ENCODE results near the gene ITSN2. TPM values are rescaled to one million over a fixed set of nuclear protein-coding genes. Genes with fewer than 3 reads are reported as not detected.

Gene ITSN2
- polyA plus RNA-seq, 3 donors: 26.0 to 91.1 (median 40.4) TPM

DNA sequence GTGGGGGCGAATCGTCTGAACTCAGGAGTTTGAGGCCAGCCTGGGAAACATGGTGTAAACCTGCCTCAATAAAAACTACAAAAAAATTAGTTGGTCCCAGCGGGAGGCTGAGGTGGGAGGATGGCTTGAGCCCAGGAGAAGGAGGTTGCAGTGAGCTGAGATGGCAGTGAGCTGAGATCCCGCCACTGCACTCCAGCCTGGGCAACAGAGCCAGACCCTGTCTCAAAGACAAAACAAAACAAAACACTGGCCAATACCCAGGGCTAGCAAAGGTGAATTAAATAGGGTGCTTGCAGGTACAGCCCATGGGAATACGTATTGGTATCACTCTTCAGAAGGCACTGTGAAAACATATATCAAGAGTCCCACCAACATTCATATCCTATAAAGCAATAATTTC lies 7.0 kb downstream of the ITSN2 start:
- H3K36me3 Mint-ChIP-seq: peaks cover 3 to 8% of the 10 kb centered on the region in 2 donors
- H3K27me3 Mint-ChIP-seq (ENCODE audit: low read depth in 3 of 3): no peaks in the 10 kb centered on the region
- Histone ChIP-seq H3K9me3 (replicated peaks in 1 of 2; ENCODE audit: control insufficient read depth in 1 of 2, insufficient read depth in 1 of 2, low read length in 2 of 2) (no peaks in the 10 kb centered on the region), H3K36me3 (replicated peaks in 1 of 2; ENCODE audit: control insufficient read depth in 1 of 2, insufficient read depth in 2 of 2, low read length in 2 of 2) (no peaks in the 10 kb centered on the region), H2AFZ (ENCODE audit: insufficient read depth, low read depth, low read length, poor library complexity, severe bottlenecking) (no peak overlapping the region), H3K4me1 (ENCODE audit: control insufficient read depth in 1 of 2, insufficient read depth in 2 of 2, low read length in 2 of 2) (peaks cover 41 to 58% of the 10 kb centered on the region in 2 donors), H3K4me2 (replicated peaks; ENCODE audit: extremely low read depth, low read length, poor library complexity, severe bottlenecking) (no peak overlapping the region), H4K20me1 (ENCODE audit: insufficient read depth, low read length) (peaks cover 92% of the 10 kb centered on the region), H3K27ac (ENCODE audit: low read depth in 1 of 2, low read length in 2 of 2) (peak overlapping the region in 1 of 2 donors; percentile 58), H3K9ac (ENCODE audit: insufficient read depth, low read length, poor library complexity, severe bottlenecking) (no peak overlapping the region), H3K27me3 (ENCODE audit: control insufficient read depth in 2 of 2, insufficient read depth in 2 of 2, low read length in 2 of 2) (no peaks in the 10 kb centered on the region), H3K79me2 (ENCODE audit: insufficient read depth, low read length) (peaks cover 100% of the 10 kb centered on the region), H3K4me3 (replicated peaks in 1 of 3; ENCODE audit: low read depth in 2 of 3, low read length in 3 of 3) (no peak overlapping the region)
- TF ChIP-seq CTCF (IDR thresholded peaks at IDR 0.05): no peak
- peaks cover 80% of the 10 kb centered on the region for H3K4me1 Mint-ChIP-seq
- peak overlapping the region in 4 of 7 donors; percentile 37 to 90 (median 64) for H3K27ac Mint-ChIP-seq
- WGBS (ENCODE audit: insufficient coverage): no CpG with 5 or more reads among the region's 5 CpGs
- peaks cover 0 to 3% (median 0%) of the 10 kb centered on the region in 7 donors for H3K9me3 Mint-ChIP-seq
- no peak overlapping the region for H3K4me3 Mint-ChIP-seq
- DNase-seq: no peak
- intact Hi-C loops (cut with micrococcal nuclease): no loop called here

DNA sequence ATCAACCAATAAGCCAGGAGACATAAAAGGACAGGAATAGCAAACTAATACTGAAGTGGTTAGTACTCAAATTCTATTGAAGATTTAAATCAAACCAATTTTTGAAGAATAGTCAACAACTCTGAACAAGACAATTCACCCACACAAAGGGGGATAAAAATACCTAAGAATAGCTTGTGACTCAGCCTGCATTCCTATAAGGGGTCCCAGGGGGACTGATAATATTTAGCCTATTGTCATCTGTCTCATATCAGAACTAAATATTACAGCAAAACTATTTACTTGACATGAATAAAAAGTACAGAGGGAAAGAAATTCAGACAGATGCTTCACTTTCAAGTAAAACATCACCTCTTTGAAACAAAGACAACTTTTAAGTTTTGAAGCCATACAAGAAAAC lies 7.7 kb downstream of the ITSN2 start:
- H2AFZ ChIP-seq (ENCODE audit: insufficient read depth, low read depth, low read length, poor library complexity, severe bottlenecking): no peak overlapping the region
- peaks cover 3 to 8% of the 10 kb centered on the region in 2 donors for H3K36me3 Mint-ChIP-seq
- no peak for DNase-seq
- H3K36me3 ChIP-seq (replicated peaks in 1 of 2; ENCODE audit: control insufficient read depth in 1 of 2, insufficient read depth in 2 of 2, low read length in 2 of 2): no peaks in the 10 kb centered on the region
- H3K4me3 Mint-ChIP-seq: no peak overlapping the region
- H3K4me1 Mint-ChIP-seq: peaks cover 76% of the 10 kb centered on the region
- intact Hi-C loops (cut with micrococcal nuclease): no loop called here
- H3K9me3 Mint-ChIP-seq: peaks cover 0 to 3% (median 0%) of the 10 kb centered on the region in 7 donors
- no peak overlapping the region for H3K27ac Mint-ChIP-seq
- no peak overlapping the region for H3K27ac ChIP-seq (ENCODE audit: low read depth in 1 of 2, low read length in 2 of 2)
- no peak overlapping the region for H3K4me2 ChIP-seq (replicated peaks; ENCODE audit: extremely low read depth, low read length, poor library complexity, severe bottlenecking)
- TF ChIP-seq CTCF (IDR thresholded peaks at IDR 0.05): no peak
- no peaks in the 10 kb centered on the region for H3K9me3 ChIP-seq (replicated peaks in 1 of 2; ENCODE audit: control insufficient read depth in 1 of 2, insufficient read depth in 1 of 2, low read length in 2 of 2)
- H4K20me1 ChIP-seq (ENCODE audit: insufficient read depth, low read length): peaks cover 93% of the 10 kb centered on the region
- H3K27me3 Mint-ChIP-seq (ENCODE audit: low read depth in 3 of 3): no peaks in the 10 kb centered on the region
- no peak overlapping the region for H3K9ac ChIP-seq (ENCODE audit: insufficient read depth, low read length, poor library complexity, severe bottlenecking)
- H3K4me3 ChIP-seq (replicated peaks in 1 of 3; ENCODE audit: low read depth in 2 of 3, low read length in 3 of 3): no peak overlapping the region
- no peaks in the 10 kb centered on the region for H3K27me3 ChIP-seq (ENCODE audit: control insufficient read depth in 2 of 2, insufficient read depth in 2 of 2, low read length in 2 of 2)
- peaks cover 41 to 51% of the 10 kb centered on the region in 2 donors for H3K4me1 ChIP-seq (ENCODE audit: control insufficient read depth in 1 of 2, insufficient read depth in 2 of 2, low read length in 2 of 2)
- peaks cover 100% of the 10 kb centered on the region for H3K79me2 ChIP-seq (ENCODE audit: insufficient read depth, low read length)
